Chondrocyte (in vitro differentiated cells): ENCODE data around the gene MSL3B.

Source experiments
- DNase-seq: peaks from one replicate; pipeline ENCODE4 v3.0.0; 2021; ENCODE audit warnings: mixed read lengths, low spot score
- H3K27ac Mint-ChIP-seq: one replicate; pipeline ENCODE4 v1.8.0; 2021; ENCODE audit warnings: mild to moderate bottlenecking, moderate library complexity, mixed read lengths; ENCODE audit not compliant: unreplicated experiment
- H3K27me3 Mint-ChIP-seq: 2 replicates; pipeline ENCODE4 v1.8.0; 2021; ENCODE audit warnings: low read depth, mixed read lengths
- H3K36me3 Mint-ChIP-seq: 2 replicates; pipeline ENCODE4 v1.8.0; 2021; ENCODE audit warnings: low read depth, mixed read lengths
- H3K4me1 Mint-ChIP-seq: 2 replicates; pipeline ENCODE4 v1.8.0; 2021; ENCODE audit warnings: low read depth, mild to moderate bottlenecking, mixed read lengths
- H3K4me3 Mint-ChIP-seq: one replicate; pipeline ENCODE4 v1.8.0; 2021; ENCODE audit warnings: mild to moderate bottlenecking, moderate library complexity, mixed read lengths; ENCODE audit not compliant: unreplicated experiment
- H3K9me3 Mint-ChIP-seq: 2 replicates; pipeline ENCODE4 v1.8.0; 2021; ENCODE audit warnings: low read depth, mixed read lengths
- CTCF ChIP-seq: fragments of 200-600 bp; sonication (generic); IDR thresholded peaks from 2 replicates; pipeline ENCODE4 v1.5.0; 2021; ENCODE audit warnings: antibody characterized with exemption, mild to moderate bottlenecking, moderate library complexity

MSL3B gene

GRCh38 chr2:233871432-233871831, 3.2 kb upstream of the MSL3B start:
- H3K27me3 Mint-ChIP-seq = peaks cover 31% of the 10 kb centered on the region
- no peak overlapping the region for H3K4me3 Mint-ChIP-seq
- H3K36me3 Mint-ChIP-seq = peaks cover 20% of the 10 kb centered on the region
- H3K4me1 Mint-ChIP-seq = peaks cover 9% of the 10 kb centered on the region
- peaks cover 37% of the 10 kb centered on the region for H3K9me3 Mint-ChIP-seq
- H3K27ac Mint-ChIP-seq = no peak overlapping the region
- no peak for TF ChIP-seq CTCF
- DNase-seq = no peak

- no peak for TF ChIP-seq CTCF
- Mint-ChIP-seq H3K36me3 (peaks cover 24% of the 10 kb centered on the region), H3K4me3 (no peak overlapping the region), H3K4me1 (peaks cover 9% of the 10 kb centered on the region), H3K27me3 (peaks cover 8% of the 10 kb centered on the region), H3K9me3 (peaks cover 44% of the 10 kb centered on the region), H3K27ac (no peak overlapping the region)
- no peak for DNase-seq
Measured at GRCh38 chr2:233866479-233866878, 1.7 kb downstream of the MSL3B start.

DNA sequence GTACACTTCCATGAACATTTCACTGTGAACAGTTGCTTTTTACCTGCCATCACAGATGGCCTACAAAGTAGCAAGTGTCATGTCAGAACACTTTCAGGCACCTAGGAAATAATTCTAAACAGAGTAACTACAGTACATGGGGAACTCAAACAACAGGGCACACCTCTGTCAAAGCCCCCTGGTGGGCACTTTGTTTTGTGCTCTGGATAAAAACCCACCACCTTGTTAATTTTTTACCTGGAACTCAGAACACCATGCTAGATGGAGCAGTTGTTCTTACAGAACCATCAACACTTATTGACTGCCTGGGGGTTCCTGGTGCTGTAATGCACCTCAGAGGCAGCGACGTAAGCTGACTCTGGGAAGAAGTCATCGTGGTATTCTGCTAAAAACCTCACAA, 2.3 kb downstream of the MSL3B start:
- Mint-ChIP-seq H3K4me3 (no peak overlapping the region), H3K9me3 (peaks cover 42% of the 10 kb centered on the region), H3K27me3 (peaks cover 2% of the 10 kb centered on the region), H3K36me3 (peaks cover 24% of the 10 kb centered on the region), H3K4me1 (peaks cover 9% of the 10 kb centered on the region), H3K27ac (no peak overlapping the region)
- TF ChIP-seq CTCF = peak; percentile 45
- DNase-seq = no peak

GRCh38 chr2:233862261-233862768, 5.9 kb downstream of the MSL3B start:
- DNase-seq = no peak
- no peaks in the 10 kb centered on the region for H3K27me3 Mint-ChIP-seq
- H3K27ac Mint-ChIP-seq = no peak overlapping the region
- TF ChIP-seq CTCF = no peak
- no peak overlapping the region for H3K4me3 Mint-ChIP-seq
- H3K9me3 Mint-ChIP-seq = peaks cover 24% of the 10 kb centered on the region
- H3K36me3 Mint-ChIP-seq = peaks cover 17% of the 10 kb centered on the region
- H3K4me1 Mint-ChIP-seq = peaks cover 3% of the 10 kb centered on the region

DNA sequence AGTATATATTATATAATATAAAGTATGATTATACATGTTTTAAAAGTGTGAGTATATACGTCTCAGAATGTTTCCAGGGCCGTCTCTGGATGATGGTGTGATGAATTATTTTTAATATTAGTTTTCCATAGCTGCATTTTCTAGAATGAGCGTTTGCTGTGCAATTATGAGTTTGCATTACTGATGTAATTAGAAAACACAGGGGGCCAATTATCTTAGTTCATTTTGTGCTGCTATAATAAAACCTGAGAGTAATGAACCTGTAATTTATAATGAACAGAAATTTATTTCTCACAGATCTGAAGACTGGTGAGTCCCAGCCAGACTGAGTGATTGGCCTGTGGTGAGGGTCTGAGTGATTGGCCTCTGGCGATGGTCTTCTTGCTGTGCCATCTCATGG, 9.9 kb downstream of the MSL3B start:
- H3K4me3 Mint-ChIP-seq = no peak overlapping the region
- H3K36me3 Mint-ChIP-seq = peaks cover 6% of the 10 kb centered on the region
- peaks cover 17% of the 10 kb centered on the region for H3K4me1 Mint-ChIP-seq
- TF ChIP-seq CTCF = no peak
- H3K27ac Mint-ChIP-seq = no peak overlapping the region
- peaks cover 7% of the 10 kb centered on the region for H3K9me3 Mint-ChIP-seq
- no peaks in the 10 kb centered on the region for H3K27me3 Mint-ChIP-seq
- no peak for DNase-seq
